H1 (cell line): ENCODE results near the gene NT5C3B. TPM values are rescaled to one million over a fixed set of nuclear protein-coding genes. Genes with fewer than 3 reads are reported as not detected.

ENCODE experiments used
- GABPA ChIP-seq: IDR thresholded peaks from 2 replicates; pipeline ENCODE4 v1.6.1; 2011; ENCODE audit warnings: mild to moderate bottlenecking, low read length, moderate library complexity, borderline replicate concordance; ENCODE audit not compliant: insufficient read depth
- KDM1A ChIP-seq: fragments of 200-600, 300-600 bp; sonication (generic); IDR thresholded peaks from 2 replicates; pipeline ENCODE4 v1.7.1; 2016; ENCODE audit warnings: mild to moderate bottlenecking, low read length, borderline replicate concordance
- polyA plus RNA-seq, 7 experiments: library from polyadenylated mRNA; depleted of rRNA in 3 of 7; stranded (reverse) in 5 of 7; unstranded in 2 of 7; fragments of >200 nt in 5 of 7; fragments of 200-250 nt in 2 of 7; gene quantifications; 1 replicate in 5 of 7; 2 replicates in 1 of 7; 4 replicates in 1 of 7; pipeline versions ENCODE4 v1.2.1 to v1.2.3, GENCODE V29; 2011 to 2013; ENCODE audit warnings: missing spikeins in 2 of 7, mixed read lengths in 2 of 7
- total RNA-seq: library from RNA; stranded (reverse); fragmentation: NEBNext Ultra II Directional; extraction: Animal tissue kit (Norgen Biotek cat#: 25700); gene quantifications from 2 replicates; pipeline ENCODE4 v1.2.1, GENCODE V29; 2021

NT5C3B gene
- total and polyA plus RNA-seq, 2 of the 8 experiments (the other 6 are each of a cell fraction or from before 2014, with no cell fraction given): 68.7 to 94.5 TPM

- TF ChIP-seq GABPA: no peak
- no peak for TF ChIP-seq KDM1A
- TF ChIP-seq, all 59 proteins: peak for 0
Measured at GRCh38 chr17:41837761-41838538, 1.9 kb upstream of the NT5C3B start, which contains the start of gene KLHL10 (continued).
